ENCODE data around the gene TRIM65.
"Not testable (repeated sequence)": the region's sequence is repeated elsewhere in the genome, so short reads cannot be mapped to it uniquely, and the experiment has no call there.

DNA sequence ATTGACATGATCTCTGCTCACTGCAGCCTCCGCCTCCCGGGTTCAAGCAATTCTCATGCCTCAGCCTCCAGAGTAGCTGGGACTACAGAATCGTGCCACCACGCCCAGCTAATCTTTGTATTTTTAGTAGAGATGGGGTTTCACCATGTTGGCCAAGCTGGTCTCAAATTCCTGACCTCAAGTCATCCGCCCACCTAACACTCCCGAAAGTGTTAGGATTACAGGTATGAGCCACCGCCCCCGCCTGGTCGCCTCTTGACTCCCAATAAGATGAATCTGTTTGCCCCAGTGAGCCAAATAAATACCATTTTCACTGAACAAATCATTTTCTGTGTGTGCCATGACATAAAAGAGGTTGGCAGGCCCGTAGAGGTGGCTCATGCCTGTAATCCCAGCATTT, 37.4 kb downstream of the TRIM65 start:
- TF ChIP-seq EZH2 (IDR thresholded peaks at IDR 0.05; ENCODE audit: borderline replicate concordance, low read length) = not testable (repeated sequence)
- TF ChIP-seq, protein P1, sequence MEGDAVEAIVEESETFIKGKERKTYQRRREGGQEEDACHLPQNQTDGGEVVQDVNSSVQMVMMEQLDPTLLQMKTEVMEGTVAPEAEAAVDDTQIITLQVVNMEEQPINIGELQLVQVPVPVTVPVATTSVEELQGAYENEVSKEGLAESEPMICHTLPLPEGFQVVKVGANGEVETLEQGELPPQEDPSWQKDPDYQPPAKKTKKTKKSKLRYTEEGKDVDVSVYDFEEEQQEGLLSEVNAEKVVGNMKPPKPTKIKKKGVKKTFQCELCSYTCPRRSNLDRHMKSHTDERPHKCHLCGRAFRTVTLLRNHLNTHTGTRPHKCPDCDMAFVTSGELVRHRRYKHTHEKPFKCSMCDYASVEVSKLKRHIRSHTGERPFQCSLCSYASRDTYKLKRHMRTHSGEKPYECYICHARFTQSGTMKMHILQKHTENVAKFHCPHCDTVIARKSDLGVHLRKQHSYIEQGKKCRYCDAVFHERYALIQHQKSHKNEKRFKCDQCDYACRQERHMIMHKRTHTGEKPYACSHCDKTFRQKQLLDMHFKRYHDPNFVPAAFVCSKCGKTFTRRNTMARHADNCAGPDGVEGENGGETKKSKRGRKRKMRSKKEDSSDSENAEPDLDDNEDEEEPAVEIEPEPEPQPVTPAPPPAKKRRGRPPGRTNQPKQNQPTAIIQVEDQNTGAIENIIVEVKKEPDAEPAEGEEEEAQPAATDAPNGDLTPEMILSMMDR (IDR thresholded peaks at IDR 0.05; ENCODE audit: low read length) = not testable (repeated sequence)

All from OCI-LY1 (cell line).